Progenitor cell of endocrine pancreas (in vitro differentiated cells): ENCODE results near the gene DNAH5. TPM values are rescaled to one million over a fixed set of nuclear protein-coding genes. Genes with fewer than 3 reads are reported as not detected.

ENCODE experiments used
- DNase-seq: peaks from one replicate; pipeline ENCODE4 v3.0.0; 2021; ENCODE audit warnings: low spot score; ENCODE audit not compliant: unreplicated experiment
- H3K27ac Mint-ChIP-seq: 2 replicates; pipeline ENCODE4 v1.8.0; 2021; ENCODE audit warnings: mild to moderate bottlenecking, moderate library complexity, mixed read lengths
- H3K27me3 Mint-ChIP-seq: 2 replicates; pipeline ENCODE4 v1.8.0; 2021; ENCODE audit warnings: mixed read lengths
- H3K36me3 Mint-ChIP-seq: 2 replicates; pipeline ENCODE4 v1.8.0; 2022; ENCODE audit warnings: mixed read lengths; ENCODE audit not compliant: insufficient read depth
- H3K4me1 Mint-ChIP-seq: 2 replicates; pipeline ENCODE4 v1.8.0; 2021; ENCODE audit warnings: low read depth, mixed read lengths
- H3K4me3 Mint-ChIP-seq: 2 replicates; pipeline ENCODE4 v1.8.0; 2021; ENCODE audit warnings: low read depth, mild to moderate bottlenecking, moderate library complexity, mixed read lengths
- H3K9me3 Mint-ChIP-seq: 2 replicates; pipeline ENCODE4 v1.8.0; 2021; ENCODE audit warnings: low read depth, mixed read lengths
- long read RNA-seq: library from polyadenylated mRNA; unstranded; transcript quantifications from one replicate; pipeline ENCODE4 v2.0.0, GENCODE V29; 2020
- total RNA-seq: library from RNA; stranded (reverse); gene quantifications from 2 replicates; pipeline ENCODE4 v1.2.1, GENCODE V29; 2021
- TF ChIP-seq, protein P1 (sequence below): fragments of 200-600 bp; sonication (generic); IDR thresholded peaks from one replicate; pipeline ENCODE4 v1.5.0; 2021; ENCODE audit warnings: antibody characterized with exemption, mild to moderate bottlenecking; ENCODE audit not compliant: unreplicated experiment

DNAH5 gene, protein sequence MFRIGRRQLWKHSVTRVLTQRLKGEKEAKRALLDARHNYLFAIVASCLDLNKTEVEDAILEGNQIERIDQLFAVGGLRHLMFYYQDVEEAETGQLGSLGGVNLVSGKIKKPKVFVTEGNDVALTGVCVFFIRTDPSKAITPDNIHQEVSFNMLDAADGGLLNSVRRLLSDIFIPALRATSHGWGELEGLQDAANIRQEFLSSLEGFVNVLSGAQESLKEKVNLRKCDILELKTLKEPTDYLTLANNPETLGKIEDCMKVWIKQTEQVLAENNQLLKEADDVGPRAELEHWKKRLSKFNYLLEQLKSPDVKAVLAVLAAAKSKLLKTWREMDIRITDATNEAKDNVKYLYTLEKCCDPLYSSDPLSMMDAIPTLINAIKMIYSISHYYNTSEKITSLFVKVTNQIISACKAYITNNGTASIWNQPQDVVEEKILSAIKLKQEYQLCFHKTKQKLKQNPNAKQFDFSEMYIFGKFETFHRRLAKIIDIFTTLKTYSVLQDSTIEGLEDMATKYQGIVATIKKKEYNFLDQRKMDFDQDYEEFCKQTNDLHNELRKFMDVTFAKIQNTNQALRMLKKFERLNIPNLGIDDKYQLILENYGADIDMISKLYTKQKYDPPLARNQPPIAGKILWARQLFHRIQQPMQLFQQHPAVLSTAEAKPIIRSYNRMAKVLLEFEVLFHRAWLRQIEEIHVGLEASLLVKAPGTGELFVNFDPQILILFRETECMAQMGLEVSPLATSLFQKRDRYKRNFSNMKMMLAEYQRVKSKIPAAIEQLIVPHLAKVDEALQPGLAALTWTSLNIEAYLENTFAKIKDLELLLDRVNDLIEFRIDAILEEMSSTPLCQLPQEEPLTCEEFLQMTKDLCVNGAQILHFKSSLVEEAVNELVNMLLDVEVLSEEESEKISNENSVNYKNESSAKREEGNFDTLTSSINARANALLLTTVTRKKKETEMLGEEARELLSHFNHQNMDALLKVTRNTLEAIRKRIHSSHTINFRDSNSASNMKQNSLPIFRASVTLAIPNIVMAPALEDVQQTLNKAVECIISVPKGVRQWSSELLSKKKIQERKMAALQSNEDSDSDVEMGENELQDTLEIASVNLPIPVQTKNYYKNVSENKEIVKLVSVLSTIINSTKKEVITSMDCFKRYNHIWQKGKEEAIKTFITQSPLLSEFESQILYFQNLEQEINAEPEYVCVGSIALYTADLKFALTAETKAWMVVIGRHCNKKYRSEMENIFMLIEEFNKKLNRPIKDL (N-terminal part only)
- total RNA-seq: 1.4 TPM in 2 replicates
- long read RNA-seq, partial matches to known transcripts: 4 of 13 reads
- long read RNA-seq, other reads (novel, unspliced or antisense): 9 of 13 reads

DNA sequence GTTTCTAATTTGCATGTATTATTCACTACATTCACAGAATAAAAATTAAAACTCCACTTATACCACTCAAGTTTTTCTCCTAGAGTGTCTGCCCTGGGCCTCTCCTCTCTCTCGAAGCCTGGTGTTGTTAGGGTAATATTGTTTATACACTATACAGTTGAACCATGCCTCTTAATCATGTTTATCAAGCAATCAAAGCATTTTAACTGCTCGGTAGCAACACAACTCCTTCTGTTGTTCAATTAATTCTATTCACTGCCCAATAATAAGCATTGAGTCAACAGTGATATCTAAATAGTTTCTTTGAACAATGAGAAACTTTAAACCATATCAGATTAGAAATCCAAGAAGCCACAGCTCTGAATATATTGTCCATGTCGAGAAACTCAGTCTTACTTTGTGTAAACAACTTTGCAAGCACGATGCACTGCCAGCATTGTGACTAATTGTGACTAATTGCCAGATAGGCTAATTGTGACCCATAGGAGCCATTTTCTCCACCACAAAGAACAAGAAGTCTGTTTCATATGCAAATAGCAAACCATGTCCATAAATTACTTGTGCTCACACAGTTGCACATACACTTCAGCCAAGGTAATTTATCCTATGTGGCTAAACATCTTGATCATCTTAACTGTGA lies at the start of gene DNAH5:
TSS of gene DNAH5 (minus strand) at position 129 of the 640 bp plus-strand sequence. CDS start 250 bp downstream, outside the sequence.
- Mint-ChIP-seq H3K36me3 (no peaks in the 10 kb centered on the region), H3K4me3 (no peak within 1 kb of the TSS), H3K9me3 (no peaks in the 10 kb centered on the region), H3K27me3 (peaks cover 54% of the 10 kb centered on the region), H3K4me1 (peaks cover 7% of the 10 kb centered on the region), H3K27ac (no peak within 1 kb of the TSS)
- TF ChIP-seq, protein P1, sequence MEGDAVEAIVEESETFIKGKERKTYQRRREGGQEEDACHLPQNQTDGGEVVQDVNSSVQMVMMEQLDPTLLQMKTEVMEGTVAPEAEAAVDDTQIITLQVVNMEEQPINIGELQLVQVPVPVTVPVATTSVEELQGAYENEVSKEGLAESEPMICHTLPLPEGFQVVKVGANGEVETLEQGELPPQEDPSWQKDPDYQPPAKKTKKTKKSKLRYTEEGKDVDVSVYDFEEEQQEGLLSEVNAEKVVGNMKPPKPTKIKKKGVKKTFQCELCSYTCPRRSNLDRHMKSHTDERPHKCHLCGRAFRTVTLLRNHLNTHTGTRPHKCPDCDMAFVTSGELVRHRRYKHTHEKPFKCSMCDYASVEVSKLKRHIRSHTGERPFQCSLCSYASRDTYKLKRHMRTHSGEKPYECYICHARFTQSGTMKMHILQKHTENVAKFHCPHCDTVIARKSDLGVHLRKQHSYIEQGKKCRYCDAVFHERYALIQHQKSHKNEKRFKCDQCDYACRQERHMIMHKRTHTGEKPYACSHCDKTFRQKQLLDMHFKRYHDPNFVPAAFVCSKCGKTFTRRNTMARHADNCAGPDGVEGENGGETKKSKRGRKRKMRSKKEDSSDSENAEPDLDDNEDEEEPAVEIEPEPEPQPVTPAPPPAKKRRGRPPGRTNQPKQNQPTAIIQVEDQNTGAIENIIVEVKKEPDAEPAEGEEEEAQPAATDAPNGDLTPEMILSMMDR: no peak
- DNase-seq: no peak

DNA sequence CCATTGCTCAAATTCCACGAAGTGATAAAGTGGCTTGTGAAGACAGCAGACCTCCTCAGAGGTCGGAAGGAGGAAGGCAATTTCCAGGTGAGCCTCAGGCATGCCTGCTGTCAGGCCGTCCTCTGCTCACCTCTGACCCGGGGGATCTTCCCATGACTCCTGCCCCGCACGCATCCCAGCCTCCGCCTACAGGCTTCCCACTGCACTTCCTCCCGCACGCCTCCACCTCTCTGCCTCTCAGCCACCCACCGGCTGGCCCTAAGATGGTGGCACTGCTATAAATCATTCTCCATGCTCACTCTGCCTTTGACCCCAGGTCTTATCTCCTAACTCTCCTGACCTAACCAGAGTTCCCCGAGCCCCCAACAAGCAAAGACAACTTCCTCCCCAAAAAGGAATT lies 49.4 kb upstream of the DNAH5 start:
- no peaks in the 10 kb centered on the region for H3K36me3 Mint-ChIP-seq
- TF ChIP-seq, protein P1: no peak
- peaks cover 11% of the 10 kb centered on the region for H3K27me3 Mint-ChIP-seq
- H3K4me3 Mint-ChIP-seq: no peak overlapping the region
- H3K9me3 Mint-ChIP-seq: peaks cover 4% of the 10 kb centered on the region
- DNase-seq: no peak
- no peak overlapping the region for H3K27ac Mint-ChIP-seq
- H3K4me1 Mint-ChIP-seq: peaks cover 3% of the 10 kb centered on the region

DNA sequence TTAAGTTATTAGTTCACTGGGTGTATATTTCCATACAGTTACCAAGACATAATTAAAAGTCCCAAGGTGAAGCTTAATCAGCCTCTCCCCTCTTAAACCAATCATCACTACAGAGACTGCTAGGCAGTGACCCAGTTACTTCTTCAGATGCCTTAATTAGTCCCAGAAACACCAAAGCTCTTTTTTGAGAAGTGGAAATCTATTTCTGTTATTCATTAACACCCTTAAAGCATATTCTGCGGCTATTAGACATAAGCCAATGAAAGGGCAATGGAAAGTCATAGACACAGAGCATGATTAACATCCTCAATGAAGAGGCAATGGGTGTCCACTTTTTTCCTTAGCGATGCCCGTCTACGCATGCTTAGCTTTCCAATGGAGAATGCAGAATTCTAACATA lies 48.3 kb upstream of the DNAH5 start:
- H3K36me3 Mint-ChIP-seq: no peaks in the 10 kb centered on the region
- H3K27me3 Mint-ChIP-seq: peaks cover 11% of the 10 kb centered on the region
- TF ChIP-seq, protein P1: no peak
- H3K27ac Mint-ChIP-seq: no peak overlapping the region
- no peak overlapping the region for H3K4me3 Mint-ChIP-seq
- H3K9me3 Mint-ChIP-seq: peaks cover 4% of the 10 kb centered on the region
- no peak for DNase-seq
- H3K4me1 Mint-ChIP-seq: peaks cover 3% of the 10 kb centered on the region

DNA sequence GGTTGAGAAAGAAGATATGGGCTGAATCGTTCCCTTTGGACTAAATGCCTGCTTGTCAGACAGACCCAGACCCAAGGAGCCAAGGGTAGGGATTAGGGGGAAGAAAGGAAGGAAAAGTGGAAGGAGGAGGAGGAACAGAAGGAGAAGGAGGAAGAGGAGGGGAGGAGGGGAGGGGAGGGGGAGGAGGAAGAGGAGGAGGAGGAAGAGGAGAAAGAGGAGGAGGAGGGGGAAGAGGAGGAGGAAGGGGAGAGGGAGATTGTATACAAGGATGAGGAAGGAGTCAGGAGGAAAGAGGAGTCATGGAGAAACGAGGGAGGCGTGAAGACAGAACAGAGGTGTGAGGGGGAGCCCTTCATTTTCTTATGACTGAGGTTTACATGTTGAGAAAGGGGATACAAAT lies 46.9 kb upstream of the DNAH5 start:
- Mint-ChIP-seq H3K27ac (no peak overlapping the region), H3K9me3 (no peaks in the 10 kb centered on the region), H3K27me3 (peaks cover 13% of the 10 kb centered on the region), H3K36me3 (no peaks in the 10 kb centered on the region), H3K4me1 (peaks cover 3% of the 10 kb centered on the region), H3K4me3 (no peak overlapping the region)
- no peak for DNase-seq
- TF ChIP-seq, protein P1: no peak
